ENCODE measurements around the gene RRM2.
"Not testable (repeated sequence)": the region's sequence is repeated elsewhere in the genome, so short reads cannot be mapped to it uniquely, and the experiment has no call there.

The RRM2 gene

DNA sequence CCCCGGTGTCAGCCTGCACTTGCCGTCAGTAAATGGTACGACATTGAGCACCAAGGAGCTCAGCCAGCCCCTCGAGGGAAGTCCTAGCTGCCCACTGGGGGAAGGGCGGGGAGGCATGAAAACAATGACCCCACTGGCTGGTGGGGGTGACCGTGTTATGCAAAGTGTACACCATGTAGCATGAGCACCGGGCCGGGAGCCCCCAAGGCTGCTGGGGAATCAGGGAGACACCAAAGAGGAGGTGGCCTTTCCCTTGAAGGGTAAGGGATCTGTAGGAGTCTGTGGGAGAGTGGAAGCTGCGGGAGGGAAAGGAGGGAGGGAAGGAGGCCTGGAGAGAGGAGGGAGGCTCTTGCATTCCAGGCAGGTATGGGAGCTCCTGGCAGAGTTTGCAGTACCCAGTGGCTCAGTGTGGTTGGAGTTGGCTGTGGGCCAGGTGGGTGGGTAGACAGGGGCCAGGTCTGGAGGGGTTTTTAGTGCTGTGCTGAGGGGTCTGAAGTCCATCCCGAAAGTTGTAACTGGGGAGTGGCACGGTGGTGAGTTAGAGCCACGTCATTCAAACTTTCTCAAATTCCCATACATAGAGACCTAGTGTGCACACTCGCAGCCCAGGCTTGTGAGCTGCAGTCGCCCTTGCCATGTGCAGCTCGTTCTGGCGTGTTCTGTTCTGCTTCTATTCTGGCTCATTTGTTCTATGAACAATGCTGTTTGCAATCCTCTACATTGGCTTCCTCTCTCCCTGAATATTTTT, 22.4 kb downstream of the RRM2 start:
- H3K9me3 Mint-ChIP-seq = no peaks in the 10 kb centered on the region

DNA sequence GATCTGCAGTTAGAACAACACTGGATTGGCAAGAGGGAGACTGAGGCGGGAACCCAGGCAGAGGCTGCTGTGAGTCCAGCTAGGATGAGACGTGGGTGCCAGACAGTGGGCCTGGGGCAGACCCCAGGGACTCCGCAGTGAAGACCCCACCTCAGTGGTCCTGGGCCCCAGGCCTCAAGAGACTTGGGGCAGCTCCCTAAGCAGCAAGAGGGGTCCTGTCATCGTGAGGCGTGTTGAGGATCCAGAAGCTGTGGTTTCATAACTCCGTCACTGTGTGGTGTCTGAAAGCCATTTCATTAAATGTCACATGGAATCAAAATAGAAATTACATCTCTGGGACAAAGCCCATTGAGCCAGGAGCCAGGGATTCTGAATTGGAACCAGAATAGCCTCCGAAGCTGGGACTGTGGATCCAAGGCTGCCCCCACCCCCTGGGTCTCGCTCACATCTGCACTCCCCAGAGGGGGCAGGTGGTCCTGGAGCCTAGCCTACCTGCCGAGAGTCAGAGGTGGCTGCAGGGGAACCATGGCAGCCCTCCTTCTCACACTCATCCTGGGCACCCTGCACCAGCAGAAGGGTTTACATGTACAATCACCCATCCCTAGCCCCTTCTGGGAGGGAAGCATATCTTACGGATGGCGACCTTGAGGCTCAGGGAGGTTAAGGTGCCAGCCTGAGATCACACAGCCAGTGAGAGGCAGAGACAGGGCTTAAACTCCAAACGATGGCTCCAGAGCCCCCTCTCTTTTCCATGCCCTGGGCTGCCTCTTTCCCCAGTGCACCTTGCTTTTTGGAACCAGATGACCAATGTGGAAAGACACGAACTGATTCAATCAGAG, 23.2 kb downstream of the RRM2 start:
- no peaks in the 10 kb centered on the region for H3K9me3 Mint-ChIP-seq
- DNase-seq = no peak
- peaks cover 8% of the 10 kb centered on the region for H3K4me1 Mint-ChIP-seq
- no peak overlapping the region for H3K4me3 Mint-ChIP-seq
- H3K27ac Mint-ChIP-seq = no peak overlapping the region
- TF ChIP-seq, protein P1, sequence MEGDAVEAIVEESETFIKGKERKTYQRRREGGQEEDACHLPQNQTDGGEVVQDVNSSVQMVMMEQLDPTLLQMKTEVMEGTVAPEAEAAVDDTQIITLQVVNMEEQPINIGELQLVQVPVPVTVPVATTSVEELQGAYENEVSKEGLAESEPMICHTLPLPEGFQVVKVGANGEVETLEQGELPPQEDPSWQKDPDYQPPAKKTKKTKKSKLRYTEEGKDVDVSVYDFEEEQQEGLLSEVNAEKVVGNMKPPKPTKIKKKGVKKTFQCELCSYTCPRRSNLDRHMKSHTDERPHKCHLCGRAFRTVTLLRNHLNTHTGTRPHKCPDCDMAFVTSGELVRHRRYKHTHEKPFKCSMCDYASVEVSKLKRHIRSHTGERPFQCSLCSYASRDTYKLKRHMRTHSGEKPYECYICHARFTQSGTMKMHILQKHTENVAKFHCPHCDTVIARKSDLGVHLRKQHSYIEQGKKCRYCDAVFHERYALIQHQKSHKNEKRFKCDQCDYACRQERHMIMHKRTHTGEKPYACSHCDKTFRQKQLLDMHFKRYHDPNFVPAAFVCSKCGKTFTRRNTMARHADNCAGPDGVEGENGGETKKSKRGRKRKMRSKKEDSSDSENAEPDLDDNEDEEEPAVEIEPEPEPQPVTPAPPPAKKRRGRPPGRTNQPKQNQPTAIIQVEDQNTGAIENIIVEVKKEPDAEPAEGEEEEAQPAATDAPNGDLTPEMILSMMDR (IDR thresholded peaks at IDR 0.05) = no peak
- H3K27me3 Mint-ChIP-seq (ENCODE audit: low read depth, poor library complexity) = no peaks in the 10 kb centered on the region
- peaks cover 41% of the 10 kb centered on the region for H3K36me3 Mint-ChIP-seq (ENCODE audit: low read depth)

More for the DNA sequence above, 22.4 kb downstream of the RRM2 start:
- Mint-ChIP-seq H3K4me3 (no peak overlapping the region), H3K27ac (no peak overlapping the region), H3K36me3 (ENCODE audit: low read depth) (peaks cover 35% of the 10 kb centered on the region), H3K27me3 (ENCODE audit: low read depth, poor library complexity) (no peaks in the 10 kb centered on the region), H3K4me1 (peaks cover 8% of the 10 kb centered on the region)
- TF ChIP-seq, protein P1 (IDR thresholded peaks at IDR 0.05) = no peak
- no peak for DNase-seq

DNA sequence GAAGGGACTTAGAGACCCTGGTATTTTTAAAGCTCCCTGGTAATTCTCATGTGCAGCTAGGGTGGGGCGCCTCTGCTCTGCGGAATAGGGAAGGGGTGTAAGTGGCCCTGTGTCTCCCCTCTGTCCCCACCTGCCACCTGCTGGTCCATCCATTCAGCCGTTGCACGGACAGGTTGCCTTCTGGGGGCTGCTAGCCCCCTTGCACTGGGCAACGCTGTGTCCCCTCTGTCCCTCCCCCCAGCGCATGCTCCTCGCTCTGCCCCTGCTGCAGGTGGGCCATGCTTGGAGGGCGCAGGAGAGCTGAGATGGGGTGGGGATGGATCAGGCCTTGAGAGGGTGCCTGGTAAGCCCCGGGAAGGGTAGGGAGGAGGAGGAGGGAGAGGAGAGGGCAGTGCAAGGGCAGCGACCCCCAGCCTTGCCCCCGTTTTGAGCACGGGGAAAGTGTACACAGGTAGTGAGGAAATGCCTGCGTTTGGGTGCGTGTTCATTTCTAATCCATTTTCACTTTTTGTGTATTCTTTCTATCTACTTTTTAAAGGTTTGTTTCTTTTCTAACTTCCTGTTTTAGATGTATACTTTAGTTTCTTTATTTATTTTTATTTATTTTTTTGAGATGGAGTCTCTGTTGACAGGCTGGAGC, 23.9 kb downstream of the RRM2 start:
- DNase-seq = no peak
- Mint-ChIP-seq H3K36me3 (ENCODE audit: low read depth) (peaks cover 39% of the 10 kb centered on the region), H3K4me3 (no peak overlapping the region), H3K27me3 (ENCODE audit: low read depth, poor library complexity) (no peaks in the 10 kb centered on the region), H3K27ac (no peak overlapping the region), H3K9me3 (no peaks in the 10 kb centered on the region), H3K4me1 (peaks cover 8% of the 10 kb centered on the region)
- TF ChIP-seq, protein P1 (IDR thresholded peaks at IDR 0.05) = no peak

DNA sequence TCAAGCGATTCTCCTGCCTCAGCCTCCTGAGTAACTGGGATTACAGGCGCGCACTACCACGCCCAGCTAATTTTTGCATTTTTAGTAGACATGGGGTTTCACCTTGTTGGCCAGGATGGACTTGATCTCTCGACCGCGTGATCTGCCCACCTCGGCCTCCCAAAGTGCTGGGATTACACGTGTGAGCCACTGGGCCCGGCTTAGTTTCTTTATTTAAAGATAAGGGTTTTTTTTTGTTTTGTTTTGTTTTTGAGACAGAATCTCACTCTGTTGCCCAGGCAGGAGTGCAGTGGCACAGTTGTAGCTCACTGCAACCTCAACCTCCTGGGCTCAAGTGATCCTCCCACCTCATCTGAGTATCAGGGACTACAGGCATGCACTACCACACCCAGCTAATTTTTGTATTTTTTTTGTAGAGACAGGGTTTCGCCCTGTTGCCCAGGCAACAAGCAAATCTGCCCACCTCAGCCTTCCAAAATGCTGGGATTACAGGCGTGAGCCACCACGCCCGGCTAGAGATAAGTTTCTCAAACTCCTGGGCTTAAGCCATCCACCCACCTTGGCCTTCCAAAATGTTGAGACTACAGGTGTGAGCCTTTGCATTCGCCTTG, 24.6 kb downstream of the RRM2 start:
- not testable (repeated sequence) for H3K9me3 Mint-ChIP-seq; H3K4me3 Mint-ChIP-seq; H3K27ac Mint-ChIP-seq; H3K4me1 Mint-ChIP-seq; H3K27me3 Mint-ChIP-seq (ENCODE audit: low read depth, poor library complexity); DNase-seq
- peaks cover 36% of the 10 kb centered on the region for H3K36me3 Mint-ChIP-seq (ENCODE audit: low read depth)

DNA sequence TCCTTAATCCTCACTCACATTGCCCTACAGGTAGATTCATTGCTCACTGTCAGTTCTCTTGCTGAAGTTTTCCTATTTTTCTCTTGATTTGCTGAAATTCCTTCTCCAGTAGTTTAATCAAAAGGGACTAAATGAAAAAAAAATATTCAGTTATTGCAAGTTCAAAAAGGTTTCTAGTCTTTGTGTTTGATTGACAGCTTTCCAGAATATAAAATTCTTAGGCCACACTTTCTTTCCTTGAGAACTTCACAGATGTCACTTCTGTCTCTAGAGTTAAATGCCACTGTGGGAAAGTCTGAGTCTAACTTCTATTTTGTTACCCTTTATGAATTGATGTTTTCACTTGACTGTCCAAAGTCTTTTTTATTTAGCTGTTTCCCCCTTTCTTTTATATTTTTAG, 25.7 kb downstream of the RRM2 start:
- Mint-ChIP-seq H3K27me3 (ENCODE audit: low read depth, poor library complexity) (no peaks in the 10 kb centered on the region), H3K9me3 (no peaks in the 10 kb centered on the region), H3K36me3 (ENCODE audit: low read depth) (peaks cover 37% of the 10 kb centered on the region), H3K4me3 (no peak overlapping the region), H3K4me1 (peaks cover 8% of the 10 kb centered on the region), H3K27ac (peak overlapping the region; percentile 68)
- no peak for DNase-seq
- TF ChIP-seq, protein P1 (IDR thresholded peaks at IDR 0.05) = no peak

DNA sequence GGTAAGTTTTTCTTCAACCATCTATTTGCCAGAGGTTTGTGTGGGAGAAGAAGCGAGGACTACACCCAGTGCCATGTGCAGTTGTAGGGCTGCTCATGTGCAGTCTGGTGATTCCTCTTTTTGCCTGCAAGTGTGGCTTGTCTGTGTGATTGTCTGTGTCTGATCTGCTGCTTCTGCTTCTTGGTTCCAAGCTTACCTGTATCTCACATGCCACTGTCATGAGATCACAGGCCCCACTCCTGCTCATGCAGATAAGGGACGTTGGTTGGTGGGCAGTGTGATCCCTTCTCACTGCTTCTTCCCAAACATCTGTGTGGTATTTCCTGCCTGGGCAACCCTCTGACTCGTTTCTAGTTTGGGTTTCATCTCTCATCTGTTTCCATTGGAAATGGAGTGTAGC, 27.1 kb downstream of the RRM2 start:
- no peak for DNase-seq
- Mint-ChIP-seq H3K4me3 (no peak overlapping the region), H3K36me3 (ENCODE audit: low read depth) (peaks cover 36% of the 10 kb centered on the region), H3K9me3 (no peaks in the 10 kb centered on the region), H3K27ac (peak overlapping the region; percentile 46), H3K4me1 (no peaks in the 10 kb centered on the region), H3K27me3 (ENCODE audit: low read depth, poor library complexity) (no peaks in the 10 kb centered on the region)
- TF ChIP-seq, protein P1 (IDR thresholded peaks at IDR 0.05) = no peak

Data from nephron progenitor cell (in vitro differentiated cells).